ENCODE measurements around the gene ABLIM1. TPM values are rescaled to one million over a fixed set of nuclear protein-coding genes. Genes with fewer than 3 reads are reported as not detected.

Gene ABLIM1
- total and polyA plus RNA-seq, 10 donors = 11.0 to 59.4 (median 38.7) TPM

- Histone ChIP-seq H3K27ac (peak overlapping the region in 1 of 8 donors; percentile 6), H3K27me3 (replicated peaks in 1 of 7) (no peaks in the 10 kb centered on the region), H3K4me1 (peaks cover 17 to 97% (median 60%) of the 10 kb centered on the region in 6 donors), H3K4me3 (peak overlapping the region in 1 of 8 donors; percentile 11), H3K36me3 (peaks cover 0 to 4% (median 0%) of the 10 kb centered on the region in 6 donors), H3K9me3 (no peaks in the 10 kb centered on the region)
- 69 to 90% (median 81%) methylated on average over 3 of the region's 3 CpGs for WGBS, 5 donors
- no peak for DNase-seq
- intact Hi-C loops (cut with DNase I; ENCODE audit: low total_unique reads) = no loop called here
- no peak for TF ChIP-seq POLR2A (IDR thresholded peaks at IDR 0.05)
- no peak for TF ChIP-seq POLR2AphosphoS5 (IDR thresholded peaks at IDR 0.05)
- TF ChIP-seq CTCF (IDR thresholded peaks at IDR 0.05 in 8 of 11, conservative IDR thresholded peaks at IDR 0.05 in 3 of 11) = no peak
Measured at GRCh38 chr10:114523876-114524275, 134.2 kb downstream of the ABLIM1 start.

DNA sequence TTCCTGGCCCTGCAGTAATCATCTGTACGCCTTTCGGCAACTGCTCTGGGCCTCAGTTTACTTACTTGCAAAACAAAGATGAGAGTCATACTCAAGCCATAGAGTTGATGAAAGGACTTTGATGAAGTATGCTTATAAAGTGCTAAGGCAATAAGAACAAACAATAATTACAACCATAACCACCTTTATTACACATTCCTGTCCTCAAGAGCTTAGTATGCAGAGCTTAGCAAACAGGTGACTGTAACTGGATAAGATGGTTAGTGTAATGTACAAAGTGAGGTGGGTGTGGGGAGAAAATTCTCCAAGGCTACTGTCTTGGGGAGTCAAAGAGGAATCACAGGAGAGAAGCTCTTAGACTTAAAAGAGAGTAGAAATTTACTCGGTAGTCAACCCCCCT is 136.8 kb downstream of the ABLIM1 start:
- no peaks in the 10 kb centered on the region for H3K9me3 ChIP-seq
- 88 to 97% (median 92%) methylated on average over 3 of the region's 3 CpGs for WGBS, 5 donors
- H3K36me3 ChIP-seq = peaks cover 0 to 4% (median 0%) of the 10 kb centered on the region in 6 donors
- no peak for TF ChIP-seq CTCF (IDR thresholded peaks at IDR 0.05 in 8 of 11, conservative IDR thresholded peaks at IDR 0.05 in 3 of 11)
- no peak for TF ChIP-seq POLR2AphosphoS5 (IDR thresholded peaks at IDR 0.05)
- TF ChIP-seq POLR2A (IDR thresholded peaks at IDR 0.05) = no peak
- intact Hi-C loops (cut with DNase I; ENCODE audit: low total_unique reads) = no loop called here
- H3K27ac ChIP-seq = no peak overlapping the region
- H3K27me3 ChIP-seq (replicated peaks in 1 of 7) = no peaks in the 10 kb centered on the region
- H3K4me1 ChIP-seq = peaks cover 8 to 99% (median 49%) of the 10 kb centered on the region in 6 donors
- no peak overlapping the region for H3K4me3 ChIP-seq
- no peak for DNase-seq

GRCh38 chr10:114520453-114520852 is 137.6 kb downstream of the ABLIM1 start:
- no peaks in the 10 kb centered on the region for H3K9me3 ChIP-seq
- H3K27ac ChIP-seq = no peak overlapping the region
- H3K27me3 ChIP-seq (replicated peaks in 1 of 7) = no peaks in the 10 kb centered on the region
- DNase-seq = no peak
- intact Hi-C loops (cut with DNase I; ENCODE audit: low total_unique reads) = no loop called here
- peaks cover 0 to 4% (median 0%) of the 10 kb centered on the region in 6 donors for H3K36me3 ChIP-seq
- TF ChIP-seq POLR2AphosphoS5 (IDR thresholded peaks at IDR 0.05) = no peak
- no peak for TF ChIP-seq POLR2A (IDR thresholded peaks at IDR 0.05)
- 43 to 63% (median 51%) methylated on average over 4 of the region's 4 CpGs for WGBS, 5 donors
- H3K4me3 ChIP-seq = no peak overlapping the region
- peaks cover 8 to 99% (median 42%) of the 10 kb centered on the region in 6 donors for H3K4me1 ChIP-seq

DNA sequence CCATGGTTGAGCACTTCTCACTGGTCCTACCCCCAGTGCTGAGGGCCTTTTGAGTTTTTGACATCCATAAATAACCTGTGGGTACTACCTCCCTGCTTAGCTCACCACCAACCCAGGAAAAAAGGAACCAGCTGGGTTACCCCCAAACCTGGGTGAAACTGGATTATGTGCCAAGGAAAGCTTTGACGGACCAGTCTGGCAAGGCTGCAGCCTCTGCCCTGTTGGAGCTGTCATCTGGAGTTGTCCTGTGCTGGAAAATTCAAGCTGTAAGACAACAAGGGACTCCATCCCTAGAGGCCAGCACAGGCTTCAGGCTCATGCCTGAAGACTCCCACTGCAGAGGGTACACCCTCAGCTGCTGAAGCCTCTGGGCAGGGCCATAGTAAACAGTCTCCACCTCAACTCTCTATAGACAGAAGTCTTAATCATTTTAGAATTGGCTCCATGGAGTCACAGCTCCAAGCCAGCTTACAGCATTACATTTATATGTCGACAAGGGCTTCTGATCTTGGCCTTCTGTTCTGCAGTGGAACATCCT is 138.2 kb downstream of the ABLIM1 start:
- WGBS, 5 donors = 83 to 100% (median 90%) methylated on average over 2 of the region's 2 CpGs
- H3K4me1 ChIP-seq = peaks cover 2 to 99% (median 37%) of the 10 kb centered on the region in 6 donors
- no peak for TF ChIP-seq CTCF (IDR thresholded peaks at IDR 0.05 in 8 of 11, conservative IDR thresholded peaks at IDR 0.05 in 3 of 11)
- no peak for TF ChIP-seq POLR2AphosphoS5 (IDR thresholded peaks at IDR 0.05)
- no peak for TF ChIP-seq POLR2A (IDR thresholded peaks at IDR 0.05)
- intact Hi-C loops (cut with DNase I; ENCODE audit: low total_unique reads) = no loop called here
- no peaks in the 10 kb centered on the region for H3K27me3 ChIP-seq (replicated peaks in 1 of 7)
- H3K36me3 ChIP-seq = peaks cover 0 to 4% (median 0%) of the 10 kb centered on the region in 6 donors
- H3K9me3 ChIP-seq = no peaks in the 10 kb centered on the region
- H3K4me3 ChIP-seq = no peak overlapping the region
- no peak for DNase-seq
- no peak overlapping the region for H3K27ac ChIP-seq
